ENCODE measurements around the gene HPS1.

Gene HPS1

GRCh38 chr10:98463976-98464754 lies 17.4 kb upstream of the HPS1 start:
- DNase-seq = no peak

- DNase-seq = no peak
These were observed 16.3 kb upstream of the HPS1 start for GRCh38 chr10:98463016-98463415.

GRCh38 chr10:98461500-98461842 lies 14.7 kb upstream of the HPS1 start:
- no peak for DNase-seq

- DNase-seq = no peak
These were observed 14.2 kb upstream of the HPS1 start for GRCh38 chr10:98460837-98461499.

GRCh38 chr10:98458809-98459784 lies 12.4 kb upstream of the HPS1 start:
- no peak for DNase-seq

- no peak for DNase-seq
These were observed 11.0 kb upstream of the HPS1 start for GRCh38 chr10:98457721-98458120.

GRCh38 chr10:98456686-98457482 lies 10.1 kb upstream of the HPS1 start:
- DNase-seq = no peak

- DNase-seq = no peak
These were observed 9.4 kb upstream of the HPS1 start for GRCh38 chr10:98456043-98456570.

GRCh38 chr10:98453729-98454128 lies 7.0 kb upstream of the HPS1 start:
- DNase-seq = no peak

- no peak for DNase-seq
These were observed 3.9 kb upstream of the HPS1 start for GRCh38 chr10:98450618-98451017.

- no peak for DNase-seq
These were observed 2.6 kb upstream of the HPS1 start for GRCh38 chr10:98449287-98449686.

- no peak for DNase-seq
These were observed 529 bp downstream of the HPS1 start for GRCh38 chr10:98446151-98446660.

GRCh38 chr10:98445200-98445812 lies 1.4 kb downstream of the HPS1 start:
- no peak for DNase-seq

GRCh38 chr10:98444314-98445006 lies 2.3 kb downstream of the HPS1 start:
- no peak for DNase-seq

GRCh38 chr10:98438715-98439114 lies 8.0 kb downstream of the HPS1 start:
- no peak for DNase-seq

GRCh38 chr10:98436704-98437103 lies 10.0 kb downstream of the HPS1 start:
- no peak for DNase-seq

GRCh38 chr10:98435178-98435577 lies 11.6 kb downstream of the HPS1 start:
- no peak for DNase-seq

GRCh38 chr10:98433881-98434732 lies 12.6 kb downstream of the HPS1 start:
- DNase-seq = no peak

- DNase-seq = no peak
These were observed 13.4 kb downstream of the HPS1 start for GRCh38 chr10:98433371-98433770.

GRCh38 chr10:98432330-98432729 lies 14.4 kb downstream of the HPS1 start:
- no peak for DNase-seq

Measured in DMS 273 treated with DMSO at 0.1 percent for 48 hours (cell line).